Fibroblast of lung (primary cell): ENCODE results near the gene DGKQ.

Experiments used
- EZH2 ChIP-seq: IDR thresholded peaks from 2 replicates; pipeline ENCODE4 v1.5.1; 2012; ENCODE audit warnings: low read length, control low read depth, mild to moderate bottlenecking; ENCODE audit errors: missing control alignments
- TF ChIP-seq, protein P1 (sequence below), 2 donors: IDR thresholded peaks in 1 of 2; conservative IDR thresholded peaks in 1 of 2; 1 replicate in 1 of 2; 2 replicates in 1 of 2; pipeline ENCODE4 v1.5.1; 2011 to 2012; ENCODE audit warnings: low read length in 2 of 2, control low read depth in 1 of 2, inconsistent platforms in 1 of 2, low read depth in 1 of 2, mild to moderate bottlenecking in 1 of 2

- TF ChIP-seq, protein P1, sequence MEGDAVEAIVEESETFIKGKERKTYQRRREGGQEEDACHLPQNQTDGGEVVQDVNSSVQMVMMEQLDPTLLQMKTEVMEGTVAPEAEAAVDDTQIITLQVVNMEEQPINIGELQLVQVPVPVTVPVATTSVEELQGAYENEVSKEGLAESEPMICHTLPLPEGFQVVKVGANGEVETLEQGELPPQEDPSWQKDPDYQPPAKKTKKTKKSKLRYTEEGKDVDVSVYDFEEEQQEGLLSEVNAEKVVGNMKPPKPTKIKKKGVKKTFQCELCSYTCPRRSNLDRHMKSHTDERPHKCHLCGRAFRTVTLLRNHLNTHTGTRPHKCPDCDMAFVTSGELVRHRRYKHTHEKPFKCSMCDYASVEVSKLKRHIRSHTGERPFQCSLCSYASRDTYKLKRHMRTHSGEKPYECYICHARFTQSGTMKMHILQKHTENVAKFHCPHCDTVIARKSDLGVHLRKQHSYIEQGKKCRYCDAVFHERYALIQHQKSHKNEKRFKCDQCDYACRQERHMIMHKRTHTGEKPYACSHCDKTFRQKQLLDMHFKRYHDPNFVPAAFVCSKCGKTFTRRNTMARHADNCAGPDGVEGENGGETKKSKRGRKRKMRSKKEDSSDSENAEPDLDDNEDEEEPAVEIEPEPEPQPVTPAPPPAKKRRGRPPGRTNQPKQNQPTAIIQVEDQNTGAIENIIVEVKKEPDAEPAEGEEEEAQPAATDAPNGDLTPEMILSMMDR (conservative IDR thresholded peaks at IDR 0.05 in 1 of 2, IDR thresholded peaks at IDR 0.05 in 1 of 2; ENCODE audit: low read depth in 1 of 2, low read length in 2 of 2): no peak
- TF ChIP-seq EZH2: no peak
These were observed 9.4 kb upstream of the DGKQ start for GRCh38 chr4:982814-983213.
